ENCODE results near the gene SMYD3.

- TF ChIP-seq CTCF (IDR thresholded peaks at IDR 0.05) (no peak), EP300 (IDR thresholded peaks at IDR 0.05) (no peak)
Observed at GRCh38 chr1:245934409-245934808, 572.7 kb downstream of the SMYD3 start.
